ENCODE data around the gene ASB3.

Gene ASB3

DNA sequence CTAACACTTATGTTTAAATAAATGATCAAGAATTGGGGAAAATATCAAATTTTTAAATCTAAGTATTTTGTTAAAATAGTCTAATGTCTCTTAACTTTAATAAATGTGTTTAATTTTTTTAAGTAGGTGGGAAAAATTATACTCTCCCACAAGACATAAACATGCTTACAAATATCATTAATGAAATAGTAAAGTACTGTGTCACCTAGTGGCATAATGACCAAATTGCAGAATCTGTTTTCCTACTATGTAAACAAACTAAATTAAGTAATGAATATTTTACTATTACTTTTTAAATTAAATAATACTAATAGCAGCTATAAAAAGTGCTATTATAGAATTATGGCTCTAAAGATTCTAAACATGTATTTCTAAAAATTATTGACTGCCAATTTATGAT is 71.2 kb downstream of the ASB3 start:
- no peak overlapping the region for H3K9ac ChIP-seq (ENCODE audit: low read length in 5 of 5)
- H3K4me3 ChIP-seq (ENCODE audit: low read depth in 1 of 5, low read length in 5 of 5) = no peak overlapping the region
- H3K9me3 ChIP-seq (ENCODE audit: control insufficient read depth in 5 of 5, low read length in 5 of 5) = no peaks in the 10 kb centered on the region
- no peak overlapping the region for H3K27ac ChIP-seq (ENCODE audit: low read depth, low read length)
- peaks cover 0 to 13% (median 9%) of the 10 kb centered on the region in 5 donors for H3K36me3 ChIP-seq (ENCODE audit: control insufficient read depth in 5 of 5, insufficient read depth in 5 of 5, low read length in 5 of 5)
- H3K27me3 ChIP-seq (ENCODE audit: control insufficient read depth in 5 of 5, insufficient read depth in 4 of 5, low read length in 5 of 5) = no peaks in the 10 kb centered on the region
- no peaks in the 10 kb centered on the region for H3K4me1 ChIP-seq (ENCODE audit: control insufficient read depth in 5 of 5, insufficient read depth in 5 of 5, low read length in 5 of 5)

DNA sequence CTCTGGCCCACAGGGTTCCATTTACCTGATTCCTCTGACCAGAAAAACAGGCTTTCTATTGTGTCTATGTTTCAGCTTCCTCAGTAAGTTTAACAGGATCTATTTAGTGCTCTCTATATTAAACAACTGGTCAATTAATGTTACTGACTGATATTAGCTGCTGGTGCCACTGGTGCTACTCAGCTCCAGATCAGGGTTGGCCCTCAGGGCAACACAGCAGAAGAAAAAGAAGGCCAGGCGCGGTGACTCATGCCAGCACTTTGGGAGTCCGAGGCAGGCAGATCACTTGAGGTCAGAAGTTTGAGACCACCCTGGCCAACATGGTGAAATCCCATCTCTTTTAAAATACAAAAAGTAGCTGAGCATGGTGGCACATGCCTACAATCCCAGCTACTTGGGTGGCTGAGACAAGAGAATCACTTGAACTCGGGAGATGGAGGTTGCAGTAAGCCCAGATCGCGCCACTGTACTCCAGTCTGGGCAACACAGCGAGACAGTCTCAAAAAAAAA is 75.4 kb downstream of the ASB3 start:
- H3K4me3 ChIP-seq (ENCODE audit: low read depth in 1 of 5, low read length in 5 of 5) = no peak overlapping the region
- H3K4me1 ChIP-seq (ENCODE audit: control insufficient read depth in 5 of 5, insufficient read depth in 5 of 5, low read length in 5 of 5) = no peaks in the 10 kb centered on the region
- H3K27me3 ChIP-seq (ENCODE audit: control insufficient read depth in 5 of 5, insufficient read depth in 4 of 5, low read length in 5 of 5) = no peaks in the 10 kb centered on the region
- H3K27ac ChIP-seq (ENCODE audit: low read depth, low read length) = no peak overlapping the region
- no peak overlapping the region for H3K9ac ChIP-seq (ENCODE audit: low read length in 5 of 5)
- H3K9me3 ChIP-seq (ENCODE audit: control insufficient read depth in 5 of 5, low read length in 5 of 5) = peaks cover 0 to 3% (median 0%) of the 10 kb centered on the region in 5 donors
- H3K36me3 ChIP-seq (ENCODE audit: control insufficient read depth in 5 of 5, insufficient read depth in 5 of 5, low read length in 5 of 5) = peaks cover 6 to 41% (median 26%) of the 10 kb centered on the region in 5 donors

- H3K4me1 ChIP-seq (ENCODE audit: control insufficient read depth in 5 of 5, insufficient read depth in 5 of 5, low read length in 5 of 5) = no peaks in the 10 kb centered on the region
- peaks cover 0 to 3% (median 0%) of the 10 kb centered on the region in 5 donors for H3K9me3 ChIP-seq (ENCODE audit: control insufficient read depth in 5 of 5, low read length in 5 of 5)
- H3K36me3 ChIP-seq (ENCODE audit: control insufficient read depth in 5 of 5, insufficient read depth in 5 of 5, low read length in 5 of 5) = peaks cover 6 to 39% (median 21%) of the 10 kb centered on the region in 5 donors
- no peaks in the 10 kb centered on the region for H3K27me3 ChIP-seq (ENCODE audit: control insufficient read depth in 5 of 5, insufficient read depth in 4 of 5, low read length in 5 of 5)
- no peak overlapping the region for H3K9ac ChIP-seq (ENCODE audit: low read length in 5 of 5)
- no peak overlapping the region for H3K4me3 ChIP-seq (ENCODE audit: low read depth in 1 of 5, low read length in 5 of 5)
- no peak overlapping the region for H3K27ac ChIP-seq (ENCODE audit: low read depth, low read length)
Observed at GRCh38 chr2:53708988-53709387, 77.8 kb downstream of the ASB3 start.

- no peak overlapping the region for H3K4me3 ChIP-seq (ENCODE audit: low read depth in 1 of 5, low read length in 5 of 5)
- H3K9ac ChIP-seq (ENCODE audit: low read length in 5 of 5) = no peak overlapping the region
- H3K9me3 ChIP-seq (ENCODE audit: control insufficient read depth in 5 of 5, low read length in 5 of 5) = no peaks in the 10 kb centered on the region
- no peak overlapping the region for H3K27ac ChIP-seq (ENCODE audit: low read depth, low read length)
- H3K27me3 ChIP-seq (ENCODE audit: control insufficient read depth in 5 of 5, insufficient read depth in 4 of 5, low read length in 5 of 5) = no peaks in the 10 kb centered on the region
- peaks cover 4 to 16% (median 11%) of the 10 kb centered on the region in 5 donors for H3K36me3 ChIP-seq (ENCODE audit: control insufficient read depth in 5 of 5, insufficient read depth in 5 of 5, low read length in 5 of 5)
- H3K4me1 ChIP-seq (ENCODE audit: control insufficient read depth in 5 of 5, insufficient read depth in 5 of 5, low read length in 5 of 5) = no peaks in the 10 kb centered on the region
Observed at GRCh38 chr2:53701221-53701620, 85.5 kb downstream of the ASB3 start.

GRCh38 chr2:53697686-53698085 is 89.1 kb downstream of the ASB3 start:
- Histone ChIP-seq H3K27me3 (ENCODE audit: control insufficient read depth in 5 of 5, insufficient read depth in 4 of 5, low read length in 5 of 5) (no peaks in the 10 kb centered on the region), H3K27ac (ENCODE audit: low read depth, low read length) (no peak overlapping the region), H3K4me1 (ENCODE audit: control insufficient read depth in 5 of 5, insufficient read depth in 5 of 5, low read length in 5 of 5) (no peaks in the 10 kb centered on the region), H3K9ac (ENCODE audit: low read length in 5 of 5) (no peak overlapping the region), H3K36me3 (ENCODE audit: control insufficient read depth in 5 of 5, insufficient read depth in 5 of 5, low read length in 5 of 5) (peaks cover 4 to 21% (median 11%) of the 10 kb centered on the region in 5 donors), H3K4me3 (ENCODE audit: low read depth in 1 of 5, low read length in 5 of 5) (no peak overlapping the region), H3K9me3 (ENCODE audit: control insufficient read depth in 5 of 5, low read length in 5 of 5) (no peaks in the 10 kb centered on the region)

DNA sequence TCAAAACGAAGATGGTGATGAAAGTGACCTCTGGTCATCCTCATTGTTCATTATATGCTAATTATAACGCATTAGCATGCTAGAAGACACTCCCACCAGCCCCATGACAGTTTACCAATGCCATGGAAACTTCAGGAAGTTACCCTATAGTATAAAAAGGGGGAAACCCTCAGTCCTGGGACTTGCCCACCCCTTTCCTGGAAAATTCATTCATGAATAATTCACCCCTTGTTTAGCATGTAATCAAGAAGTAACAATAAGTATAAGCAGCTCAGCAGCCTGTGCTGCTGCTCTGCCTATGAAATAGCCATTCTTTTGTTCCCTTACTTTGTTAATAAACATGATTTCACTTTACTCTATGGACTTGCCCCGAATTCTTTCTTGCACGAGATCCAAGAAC is 89.7 kb downstream of the ASB3 start:
- Histone ChIP-seq H3K27ac (ENCODE audit: low read depth, low read length) (no peak overlapping the region), H3K27me3 (ENCODE audit: control insufficient read depth in 5 of 5, insufficient read depth in 4 of 5, low read length in 5 of 5) (no peaks in the 10 kb centered on the region), H3K9me3 (ENCODE audit: control insufficient read depth in 5 of 5, low read length in 5 of 5) (no peaks in the 10 kb centered on the region), H3K4me1 (ENCODE audit: control insufficient read depth in 5 of 5, insufficient read depth in 5 of 5, low read length in 5 of 5) (no peaks in the 10 kb centered on the region), H3K9ac (ENCODE audit: low read length in 5 of 5) (no peak overlapping the region), H3K36me3 (ENCODE audit: control insufficient read depth in 5 of 5, insufficient read depth in 5 of 5, low read length in 5 of 5) (peaks cover 4 to 21% (median 11%) of the 10 kb centered on the region in 5 donors), H3K4me3 (ENCODE audit: low read depth in 1 of 5, low read length in 5 of 5) (no peak overlapping the region)

- H3K4me3 ChIP-seq (ENCODE audit: low read depth in 1 of 5, low read length in 5 of 5) = no peak overlapping the region
- H3K9me3 ChIP-seq (ENCODE audit: control insufficient read depth in 5 of 5, low read length in 5 of 5) = no peaks in the 10 kb centered on the region
- no peak overlapping the region for H3K9ac ChIP-seq (ENCODE audit: low read length in 5 of 5)
- no peaks in the 10 kb centered on the region for H3K27me3 ChIP-seq (ENCODE audit: control insufficient read depth in 5 of 5, insufficient read depth in 4 of 5, low read length in 5 of 5)
- peaks cover 10 to 23% (median 18%) of the 10 kb centered on the region in 5 donors for H3K36me3 ChIP-seq (ENCODE audit: control insufficient read depth in 5 of 5, insufficient read depth in 5 of 5, low read length in 5 of 5)
- H3K27ac ChIP-seq (ENCODE audit: low read depth, low read length) = no peak overlapping the region
- H3K4me1 ChIP-seq (ENCODE audit: control insufficient read depth in 5 of 5, insufficient read depth in 5 of 5, low read length in 5 of 5) = no peaks in the 10 kb centered on the region
Observed at GRCh38 chr2:53695575-53695974, 91.2 kb downstream of the ASB3 start.

DNA sequence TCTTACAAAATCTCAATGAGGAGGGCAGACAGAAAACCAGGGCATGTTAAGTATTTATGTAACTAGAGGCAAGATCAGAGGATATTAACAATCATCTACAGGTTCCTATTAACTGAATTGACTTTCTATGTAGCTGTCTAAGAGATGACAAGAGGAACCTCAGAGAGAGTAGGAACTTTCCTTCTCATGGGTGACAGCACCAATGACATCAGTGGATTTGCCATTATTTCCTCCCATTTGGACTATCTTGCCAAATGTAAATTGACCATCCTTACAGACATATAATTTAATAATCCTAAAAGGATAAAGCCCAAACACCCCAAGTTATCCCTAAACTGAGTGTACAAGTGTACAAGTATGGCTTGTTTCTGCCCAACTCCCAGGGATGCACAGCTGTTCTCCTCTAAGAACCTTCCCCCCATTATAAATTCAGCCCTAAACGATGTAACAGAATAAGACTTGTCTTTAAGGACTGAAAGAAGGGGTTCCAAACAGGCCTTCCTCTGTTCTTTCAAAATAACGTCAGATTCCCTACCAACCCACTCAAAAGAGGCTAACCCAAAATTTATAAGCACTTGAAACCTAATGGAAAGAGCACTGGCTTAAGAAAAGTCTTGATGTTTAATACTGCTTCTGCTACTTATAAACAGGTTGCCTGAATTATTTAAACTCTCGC is 92.5 kb downstream of the ASB3 start:
- no peaks in the 10 kb centered on the region for H3K9me3 ChIP-seq (ENCODE audit: control insufficient read depth in 5 of 5, low read length in 5 of 5)
- H3K36me3 ChIP-seq (ENCODE audit: control insufficient read depth in 5 of 5, insufficient read depth in 5 of 5, low read length in 5 of 5) = peaks cover 7 to 16% (median 13%) of the 10 kb centered on the region in 5 donors
- H3K4me3 ChIP-seq (ENCODE audit: low read depth in 1 of 5, low read length in 5 of 5) = no peak overlapping the region
- no peaks in the 10 kb centered on the region for H3K4me1 ChIP-seq (ENCODE audit: control insufficient read depth in 5 of 5, insufficient read depth in 5 of 5, low read length in 5 of 5)
- no peak overlapping the region for H3K27ac ChIP-seq (ENCODE audit: low read depth, low read length)
- no peaks in the 10 kb centered on the region for H3K27me3 ChIP-seq (ENCODE audit: control insufficient read depth in 5 of 5, insufficient read depth in 4 of 5, low read length in 5 of 5)
- H3K9ac ChIP-seq (ENCODE audit: low read length in 5 of 5) = no peak overlapping the region

DNA sequence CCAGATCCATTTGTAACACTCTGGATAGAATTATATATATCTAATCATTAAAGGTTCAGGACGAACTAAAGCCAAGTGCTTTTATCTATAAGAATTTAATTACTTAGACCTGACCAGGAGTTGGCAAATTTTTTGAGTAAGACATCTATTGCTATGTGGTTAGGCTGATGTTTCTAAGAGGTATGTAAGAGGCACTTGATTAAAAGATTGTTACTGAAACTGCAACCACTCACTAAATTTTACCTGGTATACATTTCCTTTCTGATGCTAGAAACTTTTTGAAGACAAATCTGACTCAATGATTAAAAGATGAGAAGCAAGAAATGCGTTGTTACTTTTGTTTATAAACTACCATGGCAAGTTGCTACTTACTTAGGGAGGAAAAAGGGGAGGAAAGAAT is 95.9 kb downstream of the ASB3 start:
- no peaks in the 10 kb centered on the region for H3K4me1 ChIP-seq (ENCODE audit: control insufficient read depth in 5 of 5, insufficient read depth in 5 of 5, low read length in 5 of 5)
- no peaks in the 10 kb centered on the region for H3K27me3 ChIP-seq (ENCODE audit: control insufficient read depth in 5 of 5, insufficient read depth in 4 of 5, low read length in 5 of 5)
- no peak overlapping the region for H3K9ac ChIP-seq (ENCODE audit: low read length in 5 of 5)
- no peaks in the 10 kb centered on the region for H3K9me3 ChIP-seq (ENCODE audit: control insufficient read depth in 5 of 5, low read length in 5 of 5)
- no peak overlapping the region for H3K4me3 ChIP-seq (ENCODE audit: low read depth in 1 of 5, low read length in 5 of 5)
- H3K36me3 ChIP-seq (ENCODE audit: control insufficient read depth in 5 of 5, insufficient read depth in 5 of 5, low read length in 5 of 5) = peaks cover 8 to 21% (median 14%) of the 10 kb centered on the region in 5 donors
- no peak overlapping the region for H3K27ac ChIP-seq (ENCODE audit: low read depth, low read length)

DNA sequence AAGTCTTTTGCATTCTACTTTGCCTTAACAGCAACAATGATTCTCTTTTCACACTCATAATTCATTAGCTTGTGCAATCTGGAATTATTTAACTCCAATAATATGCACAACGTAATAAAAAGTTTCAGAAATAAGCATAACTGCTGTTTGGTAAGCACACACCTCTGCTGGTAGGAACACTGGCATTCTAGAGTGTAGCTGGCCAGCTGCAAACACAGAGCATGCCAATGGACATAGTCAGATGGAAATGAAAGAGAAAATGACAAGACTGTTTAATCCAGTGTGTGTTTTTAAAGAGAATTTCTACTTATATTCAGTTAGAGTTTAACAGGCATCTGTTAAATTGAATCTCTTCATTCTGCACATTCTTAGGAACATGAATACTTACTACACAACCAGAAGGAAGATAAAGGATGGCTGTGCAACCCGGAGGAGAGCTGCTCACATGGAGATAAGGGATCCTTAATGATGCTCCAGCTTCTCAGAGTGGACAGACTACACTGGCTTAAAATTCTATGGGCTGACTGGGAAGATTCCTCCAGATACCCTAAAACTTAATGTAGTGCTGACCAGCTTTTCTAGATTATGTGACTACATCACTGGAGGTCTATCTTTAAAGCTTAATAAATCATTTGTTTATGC is 113.8 kb downstream of the ASB3 start:
- no peak overlapping the region for H3K4me3 ChIP-seq (ENCODE audit: low read depth in 1 of 5, low read length in 5 of 5)
- H3K9me3 ChIP-seq (ENCODE audit: control insufficient read depth in 5 of 5, low read length in 5 of 5) = no peaks in the 10 kb centered on the region
- H3K27ac ChIP-seq (ENCODE audit: low read depth, low read length) = no peak overlapping the region
- H3K36me3 ChIP-seq (ENCODE audit: control insufficient read depth in 5 of 5, insufficient read depth in 5 of 5, low read length in 5 of 5) = peaks cover 0 to 6% (median 0%) of the 10 kb centered on the region in 5 donors
- no peaks in the 10 kb centered on the region for H3K4me1 ChIP-seq (ENCODE audit: control insufficient read depth in 5 of 5, insufficient read depth in 5 of 5, low read length in 5 of 5)
- no peak overlapping the region for H3K9ac ChIP-seq (ENCODE audit: low read length in 5 of 5)
- H3K27me3 ChIP-seq (ENCODE audit: control insufficient read depth in 5 of 5, insufficient read depth in 4 of 5, low read length in 5 of 5) = no peaks in the 10 kb centered on the region

Data from subcutaneous abdominal adipose tissue (tissue), 5 donors.